Lower leg skin (tissue), 4 donors: Measurements from ENCODE around the gene CEP192. TPM values are rescaled to one million over a fixed set of nuclear protein-coding genes. Genes with fewer than 3 reads are reported as not detected.

Experiments used
- DNase-seq, 2 donors: peaks; one replicate each; pipeline ENCODE4 v3.0.0-alpha.2; 2019; ENCODE audit warnings: low spot score in 2 of 2
- H3K4me3 ChIP-seq: fragments of 200-600 bp; sonication (generic); 2 replicates; pipeline ENCODE4 v1.5.1; 2017; ENCODE audit warnings: mild to moderate bottlenecking, low read depth; ENCODE audit not compliant: poor library complexity, severe bottlenecking
- POLR2A ChIP-seq, 2 donors: fragments of 450-650 bp; IDR thresholded peaks; one replicate each; pipeline ENCODE4 v1.6.1; 2016 to 2017; ENCODE audit warnings: antibody characterized with exemption in 2 of 2, mild to moderate bottlenecking in 1 of 2, moderate library complexity in 1 of 2
- WGBS, 2 donors: methylation state at CpG; one replicate each; pipeline ENCODE4 v1.1.5; 2018; 5-methylcytosine and 5-hydroxymethylcytosine counted together
- intact Hi-C: fragments of 100-400 bp; cut with DNase I; formaldehyde crosslinking; loops from one replicate; pipeline ENCODE4 v1.15.0; 2023; ENCODE audit warnings: low total_unique reads
- total RNA-seq, 4 donors: library from RNA; depleted of rRNA; stranded (reverse); fragments of >200 nt; gene quantifications; one replicate each; pipeline ENCODE4 v1.1.0, GENCODE V29; 2016
- TF ChIP-seq, protein P1 (sequence below), 3 donors: fragments of 450-650 bp; IDR thresholded peaks; one replicate each; pipeline ENCODE4 v1.5.1; 2016; ENCODE audit warnings: antibody characterized with exemption in 3 of 3, mild to moderate bottlenecking in 3 of 3, moderate library complexity in 2 of 3

Gene CEP192
- total RNA-seq, 4 donors from 2014 or later = 12.6 to 17.5 (median 14.8) TPM

DNA sequence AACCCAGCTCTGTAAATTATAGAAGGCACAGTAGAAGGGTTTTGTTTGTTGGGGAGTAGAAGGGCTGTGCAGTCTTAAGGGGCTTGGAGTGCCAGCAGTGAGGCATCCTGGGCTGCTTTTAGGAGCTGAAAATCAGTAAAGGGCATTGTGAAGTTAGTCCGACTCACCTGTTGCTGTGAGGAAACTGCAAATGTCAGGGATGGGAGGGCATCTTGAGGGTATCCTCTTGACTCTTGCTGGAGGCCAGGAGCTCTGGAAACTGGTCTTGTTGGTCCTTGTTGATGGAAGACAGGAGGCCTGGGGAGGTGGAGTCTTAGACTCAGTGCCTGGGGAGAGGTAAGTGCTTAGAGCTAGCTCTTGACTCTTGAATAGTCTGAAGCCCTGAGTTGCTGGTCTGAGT lies 14.1 kb downstream of the CEP192 start:
- intact Hi-C loops = no loop called here
- 92 to 94% methylated on average over 1 of the region's 1 CpG for WGBS, 2 donors
- no peak for TF ChIP-seq POLR2A (IDR thresholded peaks at IDR 0.05)
- TF ChIP-seq, protein P1, sequence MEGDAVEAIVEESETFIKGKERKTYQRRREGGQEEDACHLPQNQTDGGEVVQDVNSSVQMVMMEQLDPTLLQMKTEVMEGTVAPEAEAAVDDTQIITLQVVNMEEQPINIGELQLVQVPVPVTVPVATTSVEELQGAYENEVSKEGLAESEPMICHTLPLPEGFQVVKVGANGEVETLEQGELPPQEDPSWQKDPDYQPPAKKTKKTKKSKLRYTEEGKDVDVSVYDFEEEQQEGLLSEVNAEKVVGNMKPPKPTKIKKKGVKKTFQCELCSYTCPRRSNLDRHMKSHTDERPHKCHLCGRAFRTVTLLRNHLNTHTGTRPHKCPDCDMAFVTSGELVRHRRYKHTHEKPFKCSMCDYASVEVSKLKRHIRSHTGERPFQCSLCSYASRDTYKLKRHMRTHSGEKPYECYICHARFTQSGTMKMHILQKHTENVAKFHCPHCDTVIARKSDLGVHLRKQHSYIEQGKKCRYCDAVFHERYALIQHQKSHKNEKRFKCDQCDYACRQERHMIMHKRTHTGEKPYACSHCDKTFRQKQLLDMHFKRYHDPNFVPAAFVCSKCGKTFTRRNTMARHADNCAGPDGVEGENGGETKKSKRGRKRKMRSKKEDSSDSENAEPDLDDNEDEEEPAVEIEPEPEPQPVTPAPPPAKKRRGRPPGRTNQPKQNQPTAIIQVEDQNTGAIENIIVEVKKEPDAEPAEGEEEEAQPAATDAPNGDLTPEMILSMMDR (IDR thresholded peaks at IDR 0.05) = no peak
- H3K4me3 ChIP-seq = no peak overlapping the region
- DNase-seq = no peak

DNA sequence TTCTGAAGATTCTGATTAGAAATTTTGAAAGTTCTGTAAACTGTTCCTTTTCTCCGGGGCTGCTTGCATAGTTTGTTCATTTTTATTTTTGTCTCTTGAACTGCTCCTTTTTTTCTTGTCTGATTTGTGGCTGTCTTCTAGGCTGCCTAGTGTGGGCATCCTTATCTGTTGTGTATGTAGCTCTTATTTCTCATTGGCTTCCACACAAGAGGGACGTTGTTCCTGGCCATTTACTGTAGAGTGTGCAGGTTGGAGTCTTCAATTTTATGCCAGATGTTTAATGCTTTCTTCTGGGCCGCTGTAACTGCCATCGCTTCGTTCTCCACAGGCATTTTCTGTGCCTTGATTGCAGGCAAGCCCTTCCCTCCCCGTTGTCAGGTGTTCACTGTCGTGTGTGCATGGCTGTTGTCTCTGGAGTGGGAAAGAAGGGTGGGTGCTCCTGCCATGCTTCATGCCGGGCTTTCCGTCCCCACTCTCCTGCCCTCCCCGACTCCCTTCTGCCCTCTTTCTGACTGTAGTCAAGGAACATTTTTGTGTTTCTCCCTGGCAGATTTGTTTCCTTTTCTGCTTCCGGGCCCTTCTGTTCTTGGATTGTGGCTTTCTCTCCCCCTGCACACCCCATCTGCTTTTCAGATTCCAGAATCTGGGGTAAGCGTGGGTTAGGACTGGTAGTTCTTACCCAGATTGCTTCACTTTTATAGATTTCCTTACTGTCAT lies 15.5 kb downstream of the CEP192 start:
- TF ChIP-seq, protein P1 (IDR thresholded peaks at IDR 0.05) = no peak
- no peak for TF ChIP-seq POLR2A (IDR thresholded peaks at IDR 0.05)
- WGBS, 2 donors = 69 to 80% methylated on average over 12 of the region's 12 CpGs
- no peak for DNase-seq
- H3K4me3 ChIP-seq = no peak overlapping the region
- intact Hi-C loops = no loop called here

DNA sequence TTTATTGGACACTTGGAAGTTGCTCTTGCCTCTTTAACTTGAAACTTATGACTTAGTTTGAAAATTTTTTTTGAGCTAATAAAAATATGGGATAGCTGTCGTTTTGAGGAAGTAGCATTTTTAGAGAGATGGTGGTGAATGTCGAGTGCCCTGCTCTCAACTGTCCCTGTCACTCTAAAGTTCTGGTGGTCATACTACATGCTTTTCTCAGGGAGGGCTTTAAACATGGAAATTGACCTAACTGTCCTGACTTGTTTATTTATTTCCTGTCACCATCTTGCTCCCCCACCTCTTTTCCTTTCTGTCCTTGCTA lies 16.0 kb downstream of the CEP192 start:
- H3K4me3 ChIP-seq = no peak overlapping the region
- intact Hi-C loops = no loop called here
- no peak for TF ChIP-seq POLR2A (IDR thresholded peaks at IDR 0.05)
- TF ChIP-seq, protein P1 (IDR thresholded peaks at IDR 0.05) = no peak
- 40 to 58% methylated on average over 2 of the region's 2 CpGs for WGBS, 2 donors
- DNase-seq = no peak

DNA sequence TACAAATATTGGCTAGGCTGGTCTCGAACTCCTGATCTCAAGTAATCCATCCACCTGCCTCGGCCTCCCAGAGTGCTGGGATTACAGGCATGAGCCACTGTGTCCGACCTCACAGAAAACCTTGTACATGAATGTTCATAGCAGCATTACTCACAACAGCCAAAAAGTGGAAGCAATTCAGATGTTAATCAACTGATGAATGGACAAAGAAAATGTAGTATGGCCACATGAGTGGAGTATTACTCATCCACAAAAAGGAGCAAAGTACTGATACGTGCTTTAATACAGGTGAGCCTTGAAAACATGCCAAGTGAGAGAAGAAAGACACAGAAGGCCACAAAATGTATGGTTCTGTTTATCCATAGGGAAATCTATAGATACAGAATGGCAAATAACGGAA lies 20.6 kb downstream of the CEP192 start:
- WGBS, 2 donors = 94% methylated on average over 5 of the region's 5 CpGs
- no peak for TF ChIP-seq POLR2A (IDR thresholded peaks at IDR 0.05)
- TF ChIP-seq, protein P1 (IDR thresholded peaks at IDR 0.05) = no peak

DNA sequence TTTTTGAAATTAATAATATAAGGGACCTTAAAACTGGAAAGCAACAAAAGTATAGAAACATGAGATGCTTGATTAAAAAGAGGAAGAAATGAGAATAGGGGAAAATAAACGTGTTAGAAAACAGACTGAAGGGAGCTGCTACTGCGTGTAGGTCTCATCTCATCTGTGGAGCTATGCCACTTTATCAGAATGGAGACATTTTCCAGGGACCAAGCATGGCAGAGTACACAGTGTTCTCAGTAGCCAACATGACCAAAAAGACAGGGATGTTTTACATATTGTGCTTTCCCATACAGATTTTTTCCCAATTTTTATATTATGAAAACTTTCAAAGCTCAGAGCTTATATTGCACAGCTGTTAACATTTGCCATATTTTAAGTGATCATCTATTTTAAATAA lies 23.1 kb downstream of the CEP192 start:
- no peak for DNase-seq
- intact Hi-C loops = no loop called here
- 87 to 91% methylated on average over 2 of the region's 2 CpGs for WGBS, 2 donors
- no peak for TF ChIP-seq POLR2A (IDR thresholded peaks at IDR 0.05)
- TF ChIP-seq, protein P1 (IDR thresholded peaks at IDR 0.05) = no peak
- no peak overlapping the region for H3K4me3 ChIP-seq

More for the DNA sequence above, 20.6 kb downstream of the CEP192 start:
- no peak overlapping the region for H3K4me3 ChIP-seq
- no peak for DNase-seq
- intact Hi-C loops = no loop called here

DNA sequence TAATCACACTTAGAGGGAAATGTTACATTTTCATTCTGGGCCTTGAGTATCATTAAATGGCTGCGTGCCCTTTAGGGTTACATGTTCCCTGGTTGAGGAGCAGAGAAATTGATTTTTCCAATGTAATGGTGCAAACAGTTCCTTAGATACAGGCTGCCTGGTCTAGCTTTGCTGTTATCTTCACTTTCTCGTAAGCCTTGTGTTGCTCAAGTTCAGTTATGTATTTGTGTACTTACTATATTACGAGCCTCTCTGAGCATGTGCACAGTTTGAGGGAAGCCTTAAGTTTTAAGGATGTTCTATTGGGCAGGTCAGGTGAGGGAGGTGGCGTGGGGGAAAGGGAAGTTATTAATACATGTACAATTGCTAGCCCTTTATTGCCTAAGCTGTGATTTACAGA lies 23.7 kb downstream of the CEP192 start:
- no peak overlapping the region for H3K4me3 ChIP-seq
- 88 to 97% methylated on average over 4 of the region's 4 CpGs for WGBS, 2 donors
- TF ChIP-seq POLR2A (IDR thresholded peaks at IDR 0.05) = no peak
- TF ChIP-seq, protein P1 (IDR thresholded peaks at IDR 0.05) = no peak
- DNase-seq = no peak
- intact Hi-C loops = no loop called here
